NCI-H748 treated with DMSO at 0.1 percent for 48 hours (cell line): ENCODE results near the gene CNOT3.
A peak's percentile ranks its signal among the peaks of the same experiment; 100 is the strongest.
"Not testable (repeated sequence)": the region's sequence is repeated elsewhere in the genome, so short reads cannot be mapped to it uniquely, and the experiment has no call there.

Experiments
- DNase-seq: peaks from one replicate; lab custom pipeline; 2025; lab: John Stamatoyannopoulos, UW

Gene CNOT3

DNA sequence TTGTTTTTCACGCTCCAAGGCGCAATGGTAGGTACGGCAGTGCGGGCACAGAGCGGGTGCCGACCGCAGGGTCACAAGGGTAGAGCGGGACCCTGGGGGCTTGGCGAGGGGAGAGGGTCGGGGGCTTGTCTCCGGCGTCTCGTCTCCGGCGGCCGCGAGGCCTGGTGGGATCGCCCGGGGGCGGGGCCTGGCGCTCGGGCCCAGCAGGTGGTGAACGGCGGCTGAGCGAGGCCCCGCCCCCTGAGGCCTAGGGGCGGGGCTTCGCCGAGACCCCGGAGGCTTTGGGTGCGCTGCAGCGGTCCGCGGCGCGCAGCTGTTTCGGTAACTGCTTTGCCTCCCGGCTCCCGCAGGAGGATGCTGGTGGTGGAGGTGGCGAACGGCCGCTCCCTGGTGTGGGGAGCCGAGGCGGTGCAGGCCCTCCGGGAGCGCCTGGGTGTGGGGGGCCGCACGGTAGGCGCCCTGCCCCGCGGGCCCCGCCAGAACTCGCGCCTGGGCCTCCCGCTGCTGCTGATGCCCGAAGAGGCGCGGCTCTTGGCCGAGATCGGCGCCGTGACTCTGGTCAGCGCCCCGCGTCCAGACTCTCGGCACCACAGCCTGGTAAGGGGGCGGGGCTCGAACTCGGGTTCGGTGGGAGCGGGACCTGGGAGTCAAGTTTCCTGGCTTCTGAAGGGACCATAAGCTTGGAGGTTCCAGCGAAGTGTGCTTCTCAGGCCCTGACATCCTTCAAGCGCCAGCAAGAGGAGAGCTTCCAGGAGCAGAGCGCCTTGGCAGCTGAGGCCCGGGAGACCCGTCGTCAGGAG is 53.6 kb downstream of the CNOT3 start, which contains the start of gene TSEN34:
TSS of gene TSEN34 (plus strand) at position 298 of the 800 bp plus-strand sequence. CDS start at position 355, 57 bp downstream.
- peak; percentile 91 for DNase-seq

GRCh38 chr19:54191811-54192453 is 54.4 kb downstream of the CNOT3 start:
- no peak for DNase-seq

- no peak for DNase-seq
Measured at GRCh38 chr19:54193011-54193410, 55.4 kb downstream of the CNOT3 start.

DNA sequence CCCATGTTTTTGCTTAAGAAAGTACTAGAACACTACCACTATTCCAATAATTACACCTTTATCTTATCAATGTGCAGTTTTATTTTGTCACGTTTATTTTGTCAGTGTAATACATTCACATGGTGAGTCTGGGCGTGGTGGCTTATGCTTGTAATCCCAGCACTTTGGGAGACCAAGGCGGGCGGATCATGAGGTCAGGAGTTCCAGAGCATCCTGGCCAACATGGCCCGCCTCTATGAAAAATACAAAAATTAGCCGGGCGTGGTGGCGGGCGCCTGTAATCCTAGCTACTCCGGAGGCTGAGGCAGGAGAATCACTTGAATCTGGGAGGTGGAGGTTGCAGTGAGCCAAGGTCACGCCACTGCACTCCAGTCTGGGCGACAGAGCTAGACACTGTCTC is 56.9 kb downstream of the CNOT3 start:
- not testable (repeated sequence) for DNase-seq

DNA sequence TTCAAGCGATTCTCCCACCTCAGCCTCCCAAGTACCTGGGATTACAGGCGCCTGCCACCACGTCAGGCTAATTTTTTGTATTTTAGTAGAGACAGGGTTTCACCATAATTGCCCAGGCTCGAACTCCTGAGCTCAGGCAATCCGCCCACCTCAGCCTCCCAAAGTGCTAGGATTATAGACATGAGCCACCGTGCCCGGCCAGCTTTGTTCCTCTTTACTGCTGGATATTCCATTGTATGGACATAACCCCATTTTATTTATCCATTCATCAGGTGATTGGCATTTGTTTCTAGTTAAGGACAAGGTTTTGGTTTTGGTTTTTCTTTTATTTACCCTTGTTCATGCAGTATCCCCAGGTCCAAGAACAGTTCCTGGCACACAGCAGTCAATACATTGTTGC is 59.0 kb downstream of the CNOT3 start:
- no peak for DNase-seq

DNA sequence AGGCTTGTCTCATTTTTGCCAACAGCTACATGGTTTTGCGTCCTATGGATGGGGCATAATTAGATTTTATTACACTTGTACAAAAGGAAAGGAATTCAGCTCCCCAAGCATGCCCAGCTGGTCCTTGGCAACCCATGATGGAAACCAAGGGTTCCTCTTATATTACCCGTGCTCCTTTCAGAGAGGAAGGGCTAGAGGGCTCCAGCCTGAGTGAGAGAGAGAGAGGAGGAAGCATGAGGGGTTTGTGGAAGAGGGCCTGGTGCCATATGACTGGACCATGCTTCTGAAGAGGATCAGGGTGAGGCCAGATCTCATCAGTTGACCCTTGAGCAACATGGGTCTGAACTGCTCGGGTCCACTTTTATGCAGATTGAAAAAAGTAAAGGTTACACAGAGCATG is 59.6 kb downstream of the CNOT3 start:
- DNase-seq: no peak

- DNase-seq: no peak
Measured at GRCh38 chr19:54199401-54199800, 61.8 kb downstream of the CNOT3 start.

DNA sequence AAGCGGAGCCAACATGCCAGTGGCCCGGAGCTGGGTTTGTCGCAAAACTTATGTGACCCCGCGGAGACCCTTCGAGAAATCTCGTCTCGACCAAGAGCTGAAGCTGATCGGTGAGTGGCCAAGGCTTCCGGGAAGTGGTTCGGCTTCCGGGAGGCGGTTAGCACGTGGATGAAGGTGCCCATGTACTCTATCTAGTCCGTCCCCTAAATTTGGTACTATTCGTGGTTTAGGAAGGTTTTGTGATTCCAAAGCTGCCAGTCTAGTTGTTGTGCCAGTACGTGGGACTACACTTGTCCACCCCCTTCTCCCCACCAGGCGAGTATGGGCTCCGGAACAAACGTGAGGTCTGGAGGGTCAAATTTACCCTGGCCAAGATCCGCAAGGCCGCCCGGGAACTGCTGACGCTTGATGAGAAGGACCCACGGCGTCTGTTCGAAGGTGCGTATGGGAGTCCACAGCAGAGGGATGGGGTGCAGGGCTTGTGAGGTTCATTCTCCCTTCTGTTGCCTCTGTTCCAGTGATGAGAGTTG is 63.7 kb downstream of the CNOT3 start:
- DNase-seq: no peak

- DNase-seq: no peak
Measured at GRCh38 chr19:54201980-54202379, 64.4 kb downstream of the CNOT3 start.

- no peak for DNase-seq
Measured at GRCh38 chr19:54203151-54203611, 65.6 kb downstream of the CNOT3 start.

GRCh38 chr19:54204767-54205468 is 67.4 kb downstream of the CNOT3 start:
- DNase-seq: no peak
